ENCODE results near the gene RPS6KC1. TPM values are rescaled to one million over a fixed set of nuclear protein-coding genes. Genes with fewer than 3 reads are reported as not detected.

The RPS6KC1 gene
- total and polyA plus RNA-seq, 4 donors = 2.9 to 41.6 (median 11.1) TPM

DNA sequence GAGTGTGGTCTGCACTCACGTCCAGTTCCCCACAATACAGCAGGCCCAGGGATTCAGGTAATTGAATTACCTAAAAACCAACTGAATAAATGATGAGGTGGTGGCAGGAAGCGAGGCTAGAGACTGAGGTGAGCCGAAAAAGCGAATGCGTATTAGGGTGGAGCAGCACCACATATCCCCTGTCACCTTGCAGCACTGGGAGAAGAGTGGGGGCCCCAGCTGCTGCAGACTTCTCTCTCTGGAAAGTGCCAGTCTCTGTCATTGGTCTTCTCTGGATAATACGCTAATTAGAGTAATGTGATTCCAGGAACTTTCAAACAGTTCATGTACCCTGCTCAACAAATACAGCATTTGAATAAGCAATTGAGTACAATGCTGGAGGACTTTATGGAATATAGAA lies 199.0 kb downstream of the RPS6KC1 start:
- no peak overlapping the region for H3K9ac ChIP-seq (ENCODE audit: insufficient read depth in 1 of 2, low read length in 2 of 2)
- H3K27me3 ChIP-seq (ENCODE audit: control insufficient read depth in 3 of 3, insufficient read depth in 3 of 3, low read length in 2 of 3) = no peaks in the 10 kb centered on the region
- ATAC-seq (ENCODE audit: insufficient read depth, low FRiP score) (no peak), DNase-seq (no peak)
- H3K27ac ChIP-seq (ENCODE audit: low read depth in 1 of 2, low read length in 1 of 2) = no peak overlapping the region
- TF ChIP-seq, protein P1, sequence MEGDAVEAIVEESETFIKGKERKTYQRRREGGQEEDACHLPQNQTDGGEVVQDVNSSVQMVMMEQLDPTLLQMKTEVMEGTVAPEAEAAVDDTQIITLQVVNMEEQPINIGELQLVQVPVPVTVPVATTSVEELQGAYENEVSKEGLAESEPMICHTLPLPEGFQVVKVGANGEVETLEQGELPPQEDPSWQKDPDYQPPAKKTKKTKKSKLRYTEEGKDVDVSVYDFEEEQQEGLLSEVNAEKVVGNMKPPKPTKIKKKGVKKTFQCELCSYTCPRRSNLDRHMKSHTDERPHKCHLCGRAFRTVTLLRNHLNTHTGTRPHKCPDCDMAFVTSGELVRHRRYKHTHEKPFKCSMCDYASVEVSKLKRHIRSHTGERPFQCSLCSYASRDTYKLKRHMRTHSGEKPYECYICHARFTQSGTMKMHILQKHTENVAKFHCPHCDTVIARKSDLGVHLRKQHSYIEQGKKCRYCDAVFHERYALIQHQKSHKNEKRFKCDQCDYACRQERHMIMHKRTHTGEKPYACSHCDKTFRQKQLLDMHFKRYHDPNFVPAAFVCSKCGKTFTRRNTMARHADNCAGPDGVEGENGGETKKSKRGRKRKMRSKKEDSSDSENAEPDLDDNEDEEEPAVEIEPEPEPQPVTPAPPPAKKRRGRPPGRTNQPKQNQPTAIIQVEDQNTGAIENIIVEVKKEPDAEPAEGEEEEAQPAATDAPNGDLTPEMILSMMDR (IDR thresholded peaks at IDR 0.05; ENCODE audit: control extremely low read depth, extremely low read depth) = no peak
- no peaks in the 10 kb centered on the region for H3K4me1 ChIP-seq (ENCODE audit: control insufficient read depth in 5 of 5, insufficient read depth in 5 of 5, low read length in 5 of 5)
- no peaks in the 10 kb centered on the region for H3K9me3 ChIP-seq (ENCODE audit: control insufficient read depth in 4 of 4, insufficient read depth in 3 of 4, low read length in 3 of 4)
- no peak overlapping the region for H3K4me3 ChIP-seq
- WGBS, 2 donors = 97 to 98% methylated on average over 6 of the region's 6 CpGs
- peaks cover 0 to 3% (median 0%) of the 10 kb centered on the region in 4 donors for H3K36me3 ChIP-seq (ENCODE audit: control insufficient read depth in 4 of 4, insufficient read depth in 4 of 4, low read length in 4 of 4)

DNA sequence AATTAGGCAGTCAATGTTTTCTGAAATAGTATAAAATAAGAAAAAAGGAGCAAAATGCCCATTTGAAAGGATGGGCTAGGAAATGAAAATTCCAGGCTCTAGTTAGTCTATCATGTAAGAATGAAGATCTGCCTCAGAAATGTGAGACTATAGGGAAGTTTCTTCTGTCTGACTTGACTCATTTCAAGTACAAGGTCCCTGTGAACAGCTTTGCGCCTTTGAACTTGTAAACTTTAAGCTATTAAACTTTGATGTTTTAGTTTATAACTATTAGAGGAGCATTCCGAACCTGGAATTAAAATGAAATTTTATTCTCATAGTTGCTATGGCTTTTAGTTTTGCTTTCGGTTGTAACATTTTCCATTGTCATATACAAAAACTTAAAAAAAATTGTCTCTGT lies 199.4 kb downstream of the RPS6KC1 start:
- WGBS, 2 donors = 97 to 98% methylated on average over 3 of the region's 3 CpGs
- no peak for ATAC-seq (ENCODE audit: insufficient read depth, low FRiP score)
- no peaks in the 10 kb centered on the region for H3K9me3 ChIP-seq (ENCODE audit: control insufficient read depth in 4 of 4, insufficient read depth in 3 of 4, low read length in 3 of 4)
- H3K36me3 ChIP-seq (ENCODE audit: control insufficient read depth in 4 of 4, insufficient read depth in 4 of 4, low read length in 4 of 4) = peaks cover 0 to 3% (median 0%) of the 10 kb centered on the region in 4 donors
- no peak overlapping the region for H3K9ac ChIP-seq (ENCODE audit: insufficient read depth in 1 of 2, low read length in 2 of 2)
- TF ChIP-seq, protein P1 (IDR thresholded peaks at IDR 0.05; ENCODE audit: control extremely low read depth, extremely low read depth) = no peak
- H3K27ac ChIP-seq (ENCODE audit: low read depth in 1 of 2, low read length in 1 of 2) = no peak overlapping the region
- no peak for DNase-seq
- H3K4me1 ChIP-seq (ENCODE audit: control insufficient read depth in 5 of 5, insufficient read depth in 5 of 5, low read length in 5 of 5) = no peaks in the 10 kb centered on the region
- no peak overlapping the region for H3K4me3 ChIP-seq
- H3K27me3 ChIP-seq (ENCODE audit: control insufficient read depth in 3 of 3, insufficient read depth in 3 of 3, low read length in 2 of 3) = no peaks in the 10 kb centered on the region

- H3K4me1 ChIP-seq (ENCODE audit: control insufficient read depth in 5 of 5, insufficient read depth in 5 of 5, low read length in 5 of 5) = no peaks in the 10 kb centered on the region
- no peaks in the 10 kb centered on the region for H3K9me3 ChIP-seq (ENCODE audit: control insufficient read depth in 4 of 4, insufficient read depth in 3 of 4, low read length in 3 of 4)
- H3K4me3 ChIP-seq = no peak overlapping the region
- peaks cover 0 to 3% (median 0%) of the 10 kb centered on the region in 4 donors for H3K36me3 ChIP-seq (ENCODE audit: control insufficient read depth in 4 of 4, insufficient read depth in 4 of 4, low read length in 4 of 4)
- DNase-seq (no peak), ATAC-seq (ENCODE audit: insufficient read depth, low FRiP score) (no peak)
- TF ChIP-seq, protein P1 (IDR thresholded peaks at IDR 0.05; ENCODE audit: control extremely low read depth, extremely low read depth) = no peak
- no peak overlapping the region for H3K27ac ChIP-seq (ENCODE audit: low read depth in 1 of 2, low read length in 1 of 2)
- no peaks in the 10 kb centered on the region for H3K27me3 ChIP-seq (ENCODE audit: control insufficient read depth in 3 of 3, insufficient read depth in 3 of 3, low read length in 2 of 3)
- WGBS, 2 donors = 71 to 88% methylated on average over 2 of the region's 2 CpGs
- no peak overlapping the region for H3K9ac ChIP-seq (ENCODE audit: insufficient read depth in 1 of 2, low read length in 2 of 2)
Observed at GRCh38 chr1:213251972-213252371, 200.9 kb downstream of the RPS6KC1 start.

DNA sequence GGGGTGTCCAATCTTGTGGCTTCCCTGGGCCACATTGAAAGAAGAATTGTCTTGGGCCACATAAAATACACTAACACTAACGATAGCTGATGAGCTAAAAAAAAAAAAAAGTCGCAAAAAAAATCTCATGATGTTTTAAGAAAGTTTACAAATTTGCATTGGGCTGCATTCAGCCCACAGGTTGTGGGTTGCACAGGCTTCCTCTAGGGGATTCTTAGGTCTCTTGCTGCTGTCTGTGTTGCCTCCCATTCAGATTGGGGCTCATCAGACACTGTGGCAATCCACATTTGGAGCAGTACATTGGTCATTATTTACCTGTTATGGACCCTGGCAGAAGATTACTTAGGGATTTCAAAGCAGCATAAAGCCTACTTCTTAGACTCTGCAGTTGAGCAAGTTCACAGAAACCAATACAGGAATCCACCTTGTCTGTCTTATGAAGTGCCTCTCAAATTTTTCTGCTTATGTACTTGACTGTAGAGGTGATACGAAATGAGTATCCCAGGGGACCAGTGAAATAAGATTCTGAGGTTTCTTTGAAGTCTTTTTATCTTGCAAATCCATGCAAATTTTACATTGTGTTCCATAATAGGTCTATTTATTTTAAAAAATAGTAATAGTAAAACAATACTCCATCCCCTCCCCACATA lies 205.5 kb downstream of the RPS6KC1 start:
- DNase-seq = no peak
- H3K4me1 ChIP-seq (ENCODE audit: control insufficient read depth in 5 of 5, insufficient read depth in 5 of 5, low read length in 5 of 5) = no peaks in the 10 kb centered on the region
- H3K36me3 ChIP-seq (ENCODE audit: control insufficient read depth in 4 of 4, insufficient read depth in 4 of 4, low read length in 4 of 4) = no peaks in the 10 kb centered on the region
- H3K4me3 ChIP-seq = no peak overlapping the region
- no peak overlapping the region for H3K27ac ChIP-seq (ENCODE audit: low read depth in 1 of 2, low read length in 1 of 2)
- no peak overlapping the region for H3K9ac ChIP-seq (ENCODE audit: insufficient read depth in 1 of 2, low read length in 2 of 2)
- 86 to 91% methylated on average over 3 of the region's 3 CpGs for WGBS, 2 donors
- no peak for ATAC-seq (ENCODE audit: insufficient read depth, low FRiP score)
- no peaks in the 10 kb centered on the region for H3K9me3 ChIP-seq (ENCODE audit: control insufficient read depth in 4 of 4, insufficient read depth in 3 of 4, low read length in 3 of 4)
- H3K27me3 ChIP-seq (ENCODE audit: control insufficient read depth in 3 of 3, insufficient read depth in 3 of 3, low read length in 2 of 3) = no peaks in the 10 kb centered on the region
- TF ChIP-seq, protein P1 (IDR thresholded peaks at IDR 0.05; ENCODE audit: control extremely low read depth, extremely low read depth) = no peak
